ENCODE results near the gene IFNL4.
"Not testable (repeated sequence)": the region's sequence is repeated elsewhere in the genome, so short reads cannot be mapped to it uniquely, and the experiment has no call there.

Gene IFNL4

GRCh38 chr19:39247701-39248664 is 673 bp downstream of the IFNL4 start:
- Mint-ChIP-seq H3K36me3 (no peaks in the 10 kb centered on the region), H3K4me1 (peaks cover 3 to 5% of the 10 kb centered on the region in 2 donors), H3K27ac (no peak overlapping the region), H3K9me3 (no peaks in the 10 kb centered on the region), H3K4me3 (no peak overlapping the region), H3K27me3 (peaks cover 25 to 47% of the 10 kb centered on the region in 2 donors)
- ATAC-seq (replicated peaks) (peak in 1 of 2 donors; percentile 36), DNase-seq (no peak)

GRCh38 chr19:39246951-39247669 is 1.5 kb downstream of the IFNL4 start:
- Mint-ChIP-seq H3K4me3 (no peak overlapping the region), H3K4me1 (peaks cover 0 to 5% of the 10 kb centered on the region in 2 donors), H3K27me3 (peaks cover 25 to 47% of the 10 kb centered on the region in 2 donors), H3K36me3 (no peaks in the 10 kb centered on the region), H3K27ac (no peak overlapping the region), H3K9me3 (no peaks in the 10 kb centered on the region)
- DNase-seq (no peak), ATAC-seq (replicated peaks) (peak in 1 of 2 donors; percentile 52)

GRCh38 chr19:39245166-39245565 is 3.5 kb downstream of the IFNL4 start:
- peak in 1 of 2 donors; percentile 68 for ATAC-seq (replicated peaks)
- H3K4me3 Mint-ChIP-seq: not testable (repeated sequence)

GRCh38 chr19:39244410-39245100 is 4.1 kb downstream of the IFNL4 start, which contains the start of gene IFNL3:
IFNL3 (minus strand) TSS chr19:39245006; CDS start chr19:39244967, 39 bp downstream.
- H3K4me3 Mint-ChIP-seq; H3K9me3 Mint-ChIP-seq; H3K36me3 Mint-ChIP-seq; H3K27ac Mint-ChIP-seq; H3K4me1 Mint-ChIP-seq; ATAC-seq (replicated peaks); DNase-seq: not testable (repeated sequence)
- H3K27me3 Mint-ChIP-seq: peaks cover 25 to 51% of the 10 kb centered on the region in 2 donors

More at GRCh38 chr19:39245166-39245565, 3.5 kb downstream of the IFNL4 start:
- not testable (repeated sequence) for H3K4me1 Mint-ChIP-seq, H3K27ac Mint-ChIP-seq, H3K36me3 Mint-ChIP-seq, H3K9me3 Mint-ChIP-seq, DNase-seq
- H3K27me3 Mint-ChIP-seq: peaks cover 25 to 53% of the 10 kb centered on the region in 2 donors

GRCh38 chr19:39243741-39244140 is 4.9 kb downstream of the IFNL4 start:
- H3K36me3 Mint-ChIP-seq: not testable (repeated sequence)

GRCh38 chr19:39240421-39240820 is 8.2 kb downstream of the IFNL4 start:
- H3K4me1 Mint-ChIP-seq: peaks cover 13 to 15% of the 10 kb centered on the region in 2 donors

More at GRCh38 chr19:39243741-39244140, 4.9 kb downstream of the IFNL4 start:
- H3K9me3 Mint-ChIP-seq; ATAC-seq (replicated peaks); H3K4me3 Mint-ChIP-seq; H3K27ac Mint-ChIP-seq; DNase-seq; H3K4me1 Mint-ChIP-seq: not testable (repeated sequence)
- H3K27me3 Mint-ChIP-seq: peaks cover 21 to 43% of the 10 kb centered on the region in 2 donors

GRCh38 chr19:39238944-39239343 is 9.7 kb downstream of the IFNL4 start:
- no peak for ATAC-seq (replicated peaks)
- no peak overlapping the region for H3K27ac Mint-ChIP-seq

More at GRCh38 chr19:39240421-39240820, 8.2 kb downstream of the IFNL4 start:
- no peak overlapping the region for H3K27ac Mint-ChIP-seq
- no peaks in the 10 kb centered on the region for H3K9me3 Mint-ChIP-seq
- H3K4me3 Mint-ChIP-seq: no peak overlapping the region
- DNase-seq (no peak), ATAC-seq (replicated peaks) (no peak)
- no peaks in the 10 kb centered on the region for H3K36me3 Mint-ChIP-seq
- peaks cover 10 to 24% of the 10 kb centered on the region in 2 donors for H3K27me3 Mint-ChIP-seq

GRCh38 chr19:39238209-39238608 is 10.4 kb downstream of the IFNL4 start:
- ATAC-seq (replicated peaks) (peak in 1 of 2 donors; percentile 4), DNase-seq (no peak)
- H3K27me3 Mint-ChIP-seq: peaks cover 0 to 13% of the 10 kb centered on the region in 2 donors
- no peaks in the 10 kb centered on the region for H3K36me3 Mint-ChIP-seq
- no peaks in the 10 kb centered on the region for H3K9me3 Mint-ChIP-seq
- H3K4me1 Mint-ChIP-seq: peaks cover 13 to 15% of the 10 kb centered on the region in 2 donors
- peak overlapping the region; percentile 70 to 72 for H3K4me3 Mint-ChIP-seq
- peak overlapping the region; percentile 88 for H3K27ac Mint-ChIP-seq

More at GRCh38 chr19:39238944-39239343, 9.7 kb downstream of the IFNL4 start:
- DNase-seq: no peak
- peaks cover 1 to 16% of the 10 kb centered on the region in 2 donors for H3K27me3 Mint-ChIP-seq
- no peaks in the 10 kb centered on the region for H3K36me3 Mint-ChIP-seq
- peaks cover 13 to 15% of the 10 kb centered on the region in 2 donors for H3K4me1 Mint-ChIP-seq
- H3K4me3 Mint-ChIP-seq: no peak overlapping the region
- H3K9me3 Mint-ChIP-seq: no peaks in the 10 kb centered on the region

- DNase-seq: peak; percentile 41
- Mint-ChIP-seq H3K4me1 (peaks cover 13 to 15% of the 10 kb centered on the region in 2 donors), H3K9me3 (no peaks in the 10 kb centered on the region)
Measured at GRCh38 chr19:39237200-39238184, 11.2 kb downstream of the IFNL4 start.

GRCh38 chr19:39236527-39236926 is 12.1 kb downstream of the IFNL4 start:
- Mint-ChIP-seq H3K36me3 (no peaks in the 10 kb centered on the region), H3K4me1 (peaks cover 13 to 15% of the 10 kb centered on the region in 2 donors), H3K9me3 (no peaks in the 10 kb centered on the region), H3K27ac (no peak overlapping the region), H3K4me3 (no peak overlapping the region), H3K27me3 (peaks cover 0 to 13% of the 10 kb centered on the region in 2 donors)
- DNase-seq: no peak
- no peak for ATAC-seq (replicated peaks)

More at GRCh38 chr19:39237200-39238184, 11.2 kb downstream of the IFNL4 start:
- Mint-ChIP-seq H3K27me3 (peaks cover 0 to 13% of the 10 kb centered on the region in 2 donors), H3K27ac (peak overlapping the region; percentile 88), H3K4me3 (peak overlapping the region; percentile 70 to 72), H3K36me3 (no peaks in the 10 kb centered on the region)
- ATAC-seq (replicated peaks): peak; percentile 93 to 97

- ATAC-seq (replicated peaks): no peak
- Mint-ChIP-seq H3K4me1 (peaks cover 4 to 8% of the 10 kb centered on the region in 2 donors), H3K4me3 (no peak overlapping the region), H3K27me3 (peaks cover 0 to 17% of the 10 kb centered on the region in 2 donors), H3K36me3 (no peaks in the 10 kb centered on the region), H3K9me3 (peaks cover 2 to 8% of the 10 kb centered on the region in 2 donors), H3K27ac (no peak overlapping the region)
- DNase-seq: no peak
Measured at GRCh38 chr19:39232708-39233107, 15.9 kb downstream of the IFNL4 start.

GRCh38 chr19:39230096-39230764 is 18.4 kb downstream of the IFNL4 start:
- ATAC-seq (replicated peaks) (no peak), DNase-seq (no peak)
- Mint-ChIP-seq H3K4me3 (no peak overlapping the region), H3K27ac (no peak overlapping the region), H3K27me3 (peaks cover 4 to 23% of the 10 kb centered on the region in 2 donors), H3K36me3 (no peaks in the 10 kb centered on the region), H3K4me1 (no peaks in the 10 kb centered on the region), H3K9me3 (peaks cover 2 to 8% of the 10 kb centered on the region in 2 donors)

Data from stimulated activated naive B cell treated with anti-CD40 and anti-IgM and Interleukin-4, amounts not matched to agents 10 μg/mL and 1 μg/mL and 100 μg/mL, for 72 hours (primary cell).